ENCODE measurements around the gene WDR11. TPM values are rescaled to one million over a fixed set of nuclear protein-coding genes. Genes with fewer than 3 reads are reported as not detected.

The WDR11 gene
- total RNA-seq (10 to 100 TPM; 48.1 to 54.4 TPM), polyA plus RNA-seq (10 to 100 TPM; 13.3 to 15.5 (median 14.8) TPM), total RNA-seq (47.9 to 103 (median 83.0) reads per million in 6 experiments)

GRCh38 chr10:120850911-120851865 lies at the start of gene WDR11:
TSS of gene WDR11 (plus strand) at chr10:120851362. CDS start at chr10:120851421, 59 bp downstream.
- H3K36me3 Mint-ChIP-seq, result peaks cover 5 to 31% (median 18%) of the 10 kb centered on the region in 3 donors
- POLR2A ChIA-PET, result interaction anchor here (0.8 to 1.5 kb wide), 2 partner anchors 10 to 1077 kb away, joined by 3 to 5 read pairs; partner anchors contain the start of gene ATE1
- peaks cover 0 to 3% (median 0%) of the 10 kb centered on the region in 9 donors for H3K9me3 Mint-ChIP-seq
- H3K27ac Mint-ChIP-seq, result peak within 1 kb of the TSS; percentile 89 to 98 (median 97)
- H3K27me3 Mint-ChIP-seq, result no peaks in the 10 kb centered on the region
- peak; percentile 87 to 91 for ATAC-seq
- peak; percentile 33 to 70 (median 56) for DNase-seq
- H3K4me1 Mint-ChIP-seq, result peaks cover 25 to 57% (median 46%) of the 10 kb centered on the region in 4 donors
- peak within 1 kb of the TSS; percentile 91 to 99 (median 96) for H3K4me3 Mint-ChIP-seq

DNA sequence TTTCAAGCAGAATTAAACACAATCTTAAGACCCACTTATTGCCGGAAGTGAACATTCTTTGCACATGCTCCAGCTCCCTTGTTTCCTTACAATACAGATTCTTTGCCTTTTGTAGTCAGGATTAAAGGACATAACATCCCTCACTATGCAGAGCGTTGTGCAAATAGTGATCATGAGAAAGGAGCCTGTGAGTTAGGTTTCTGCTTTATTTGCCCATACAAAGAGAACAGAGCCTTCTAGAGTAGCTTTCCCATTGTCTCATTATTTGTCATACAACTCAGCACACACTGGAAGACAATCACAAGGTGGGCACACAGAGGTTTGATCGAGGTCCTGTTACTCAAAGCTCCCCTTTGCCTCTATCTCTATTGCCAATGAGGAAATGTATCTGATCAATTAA lies 48.2 kb upstream of the WDR11 start:
- ATAC-seq, result no peak
- H3K27me3 Mint-ChIP-seq, result peaks cover 0 to 5% (median 2%) of the 10 kb centered on the region in 5 donors
- no peak overlapping the region for H3K27ac Mint-ChIP-seq
- DNase-seq, result no peak
- no peaks in the 10 kb centered on the region for H3K36me3 Mint-ChIP-seq
- H3K4me1 Mint-ChIP-seq, result no peaks in the 10 kb centered on the region
- POLR2A ChIA-PET, result no interaction called here
- no peaks in the 10 kb centered on the region for H3K9me3 Mint-ChIP-seq
- no peak overlapping the region for H3K4me3 Mint-ChIP-seq

- H3K36me3 Mint-ChIP-seq, result no peaks in the 10 kb centered on the region
- H3K4me3 Mint-ChIP-seq, result no peak overlapping the region
- POLR2A ChIA-PET, result no interaction called here
These were observed 47.2 kb upstream of the WDR11 start for GRCh38 chr10:120803972-120804371.

GRCh38 chr10:120805014-120805812 lies 45.9 kb upstream of the WDR11 start:
- H3K27ac Mint-ChIP-seq, result no peak overlapping the region
- H3K36me3 Mint-ChIP-seq, result no peaks in the 10 kb centered on the region
- H3K4me1 Mint-ChIP-seq, result no peaks in the 10 kb centered on the region
- POLR2A ChIA-PET, result no interaction called here
- H3K27me3 Mint-ChIP-seq, result peaks cover 1 to 8% (median 3%) of the 10 kb centered on the region in 5 donors
- ATAC-seq (no peak), DNase-seq (no peak)
- no peak overlapping the region for H3K4me3 Mint-ChIP-seq
- no peaks in the 10 kb centered on the region for H3K9me3 Mint-ChIP-seq

More at GRCh38 chr10:120803972-120804371, 47.2 kb upstream of the WDR11 start:
- H3K27me3 Mint-ChIP-seq, result peaks cover 0 to 5% (median 2%) of the 10 kb centered on the region in 5 donors
- no peaks in the 10 kb centered on the region for H3K9me3 Mint-ChIP-seq
- no peak overlapping the region for H3K27ac Mint-ChIP-seq
- H3K4me1 Mint-ChIP-seq, result no peaks in the 10 kb centered on the region
- DNase-seq, result no peak
- ATAC-seq, result no peak

- H3K4me1 Mint-ChIP-seq, result no peaks in the 10 kb centered on the region
- no peaks in the 10 kb centered on the region for H3K36me3 Mint-ChIP-seq
- ATAC-seq (no peak), DNase-seq (no peak)
- H3K4me3 Mint-ChIP-seq, result no peak overlapping the region
- POLR2A ChIA-PET, result no interaction called here
- no peak overlapping the region for H3K27ac Mint-ChIP-seq
- peaks cover 1 to 13% (median 10%) of the 10 kb centered on the region in 5 donors for H3K27me3 Mint-ChIP-seq
- no peaks in the 10 kb centered on the region for H3K9me3 Mint-ChIP-seq
These were observed 45.1 kb upstream of the WDR11 start for GRCh38 chr10:120806081-120806480.

DNA sequence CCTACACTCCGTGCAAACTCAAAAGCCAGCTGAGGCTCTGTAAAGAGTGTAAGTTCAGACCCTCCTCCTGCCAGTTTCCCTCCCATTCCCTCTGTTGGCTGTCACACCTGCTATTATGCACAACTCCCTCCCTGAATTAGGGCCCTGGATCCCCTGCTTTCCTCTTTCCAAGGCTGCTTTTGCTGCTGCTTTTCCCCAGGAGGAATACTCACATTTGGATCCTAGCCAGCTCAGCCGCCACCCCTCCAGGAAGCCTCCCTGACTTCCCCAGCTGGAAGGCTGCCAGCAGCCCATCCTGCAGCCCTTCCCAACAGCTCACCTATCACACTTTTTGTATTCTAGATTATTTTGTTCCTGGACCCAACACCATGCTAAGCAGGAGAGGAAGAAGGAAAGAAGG lies 40.9 kb upstream of the WDR11 start:
- no peaks in the 10 kb centered on the region for H3K4me1 Mint-ChIP-seq
- no peak overlapping the region for H3K27ac Mint-ChIP-seq
- POLR2A ChIA-PET, result no interaction called here
- DNase-seq (no peak), ATAC-seq (no peak)
- no peak overlapping the region for H3K4me3 Mint-ChIP-seq
- H3K36me3 Mint-ChIP-seq, result no peaks in the 10 kb centered on the region
- peaks cover 0 to 7% (median 0%) of the 10 kb centered on the region in 9 donors for H3K9me3 Mint-ChIP-seq
- H3K27me3 Mint-ChIP-seq, result peaks cover 1 to 16% (median 8%) of the 10 kb centered on the region in 5 donors

GRCh38 chr10:120813085-120813484 lies 38.1 kb upstream of the WDR11 start:
- ATAC-seq (no peak), DNase-seq (no peak)
- H3K36me3 Mint-ChIP-seq, result no peaks in the 10 kb centered on the region
- POLR2A ChIA-PET, result no interaction called here
- peaks cover 0 to 7% (median 0%) of the 10 kb centered on the region in 9 donors for H3K9me3 Mint-ChIP-seq
- H3K27me3 Mint-ChIP-seq, result peaks cover 3 to 27% (median 8%) of the 10 kb centered on the region in 5 donors
- no peaks in the 10 kb centered on the region for H3K4me1 Mint-ChIP-seq
- no peak overlapping the region for H3K4me3 Mint-ChIP-seq
- no peak overlapping the region for H3K27ac Mint-ChIP-seq

GRCh38 chr10:120818301-120818700 lies 32.9 kb upstream of the WDR11 start:
- peaks cover 9 to 34% (median 11%) of the 10 kb centered on the region in 5 donors for H3K27me3 Mint-ChIP-seq
- H3K4me3 Mint-ChIP-seq, result no peak overlapping the region
- no peak overlapping the region for H3K27ac Mint-ChIP-seq
- no peak for DNase-seq
- no peak for ATAC-seq
- no peaks in the 10 kb centered on the region for H3K4me1 Mint-ChIP-seq
- H3K9me3 Mint-ChIP-seq, result peaks cover 0 to 7% (median 0%) of the 10 kb centered on the region in 9 donors
- POLR2A ChIA-PET, result no interaction called here
- H3K36me3 Mint-ChIP-seq, result peaks cover 0 to 2% (median 0%) of the 10 kb centered on the region in 3 donors

DNA sequence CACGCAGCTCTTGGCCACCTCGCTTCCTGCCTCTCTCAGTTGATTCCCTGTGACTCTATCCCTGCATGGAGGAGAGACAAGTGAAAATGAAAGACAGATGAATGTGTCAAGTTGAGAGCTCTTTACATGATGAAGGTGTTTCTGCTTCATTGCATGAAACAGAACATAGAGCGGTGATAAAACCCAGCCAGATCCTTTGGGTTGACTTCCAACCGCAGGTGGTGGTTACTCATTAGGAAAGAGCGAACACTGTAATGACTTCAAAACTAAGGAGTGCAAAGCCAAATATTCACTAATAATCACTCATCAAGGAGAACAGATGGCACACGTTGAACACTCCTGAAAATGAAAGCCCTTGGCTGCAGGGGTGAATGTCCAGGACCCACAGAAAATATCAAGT lies 31.8 kb upstream of the WDR11 start:
- H3K27me3 Mint-ChIP-seq, result peaks cover 10 to 40% (median 13%) of the 10 kb centered on the region in 5 donors
- ATAC-seq, result no peak
- peaks cover 0 to 7% (median 0%) of the 10 kb centered on the region in 9 donors for H3K9me3 Mint-ChIP-seq
- no peak overlapping the region for H3K4me3 Mint-ChIP-seq
- POLR2A ChIA-PET, result no interaction called here
- no peak for DNase-seq
- peaks cover 0 to 2% (median 0%) of the 10 kb centered on the region in 3 donors for H3K36me3 Mint-ChIP-seq
- no peak overlapping the region for H3K27ac Mint-ChIP-seq
- H3K4me1 Mint-ChIP-seq, result no peaks in the 10 kb centered on the region

- no peak for ATAC-seq
- no peak for DNase-seq
- Mint-ChIP-seq H3K9me3 (no peaks in the 10 kb centered on the region), H3K4me3 (peak overlapping the region in 1 of 10 donors; percentile 11), H3K4me1 (peaks cover 0 to 17% (median 0%) of the 10 kb centered on the region in 4 donors), H3K36me3 (peaks cover 0 to 2% (median 0%) of the 10 kb centered on the region in 3 donors), H3K27ac (no peak overlapping the region), H3K27me3 (peaks cover 7 to 36% (median 15%) of the 10 kb centered on the region in 5 donors)
- POLR2A ChIA-PET, result no interaction called here
These were observed 27.9 kb upstream of the WDR11 start for GRCh38 chr10:120823266-120823665.

DNA sequence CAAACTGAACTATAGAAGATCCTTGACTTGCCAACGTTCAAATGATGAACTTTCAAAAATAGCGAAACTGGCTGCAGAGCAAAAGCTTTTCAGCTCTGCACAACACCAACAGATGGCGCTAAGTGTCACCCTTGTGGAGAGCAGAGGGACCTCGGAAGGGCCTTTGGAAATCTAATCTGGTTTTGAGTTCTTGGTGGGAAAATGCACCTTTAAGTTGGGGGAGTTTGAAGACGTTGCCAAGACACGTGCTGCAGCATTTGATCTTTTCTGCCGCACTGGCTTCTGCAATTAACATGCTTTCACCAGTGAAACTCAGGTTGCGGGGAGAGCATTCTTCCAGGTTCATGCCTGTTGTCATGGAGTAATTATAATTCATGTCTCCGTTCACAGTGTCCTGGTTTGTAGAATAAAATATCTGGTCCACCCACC lies 26.3 kb upstream of the WDR11 start:
- H3K9me3 Mint-ChIP-seq, result no peaks in the 10 kb centered on the region
- DNase-seq (no peak), ATAC-seq (no peak)
- H3K4me3 Mint-ChIP-seq, result no peak overlapping the region
- no peak overlapping the region for H3K27ac Mint-ChIP-seq
- H3K27me3 Mint-ChIP-seq, result peaks cover 3 to 30% (median 12%) of the 10 kb centered on the region in 5 donors
- POLR2A ChIA-PET, result no interaction called here
- peaks cover 0 to 2% (median 0%) of the 10 kb centered on the region in 3 donors for H3K36me3 Mint-ChIP-seq
- peaks cover 0 to 20% (median 0%) of the 10 kb centered on the region in 4 donors for H3K4me1 Mint-ChIP-seq

DNA sequence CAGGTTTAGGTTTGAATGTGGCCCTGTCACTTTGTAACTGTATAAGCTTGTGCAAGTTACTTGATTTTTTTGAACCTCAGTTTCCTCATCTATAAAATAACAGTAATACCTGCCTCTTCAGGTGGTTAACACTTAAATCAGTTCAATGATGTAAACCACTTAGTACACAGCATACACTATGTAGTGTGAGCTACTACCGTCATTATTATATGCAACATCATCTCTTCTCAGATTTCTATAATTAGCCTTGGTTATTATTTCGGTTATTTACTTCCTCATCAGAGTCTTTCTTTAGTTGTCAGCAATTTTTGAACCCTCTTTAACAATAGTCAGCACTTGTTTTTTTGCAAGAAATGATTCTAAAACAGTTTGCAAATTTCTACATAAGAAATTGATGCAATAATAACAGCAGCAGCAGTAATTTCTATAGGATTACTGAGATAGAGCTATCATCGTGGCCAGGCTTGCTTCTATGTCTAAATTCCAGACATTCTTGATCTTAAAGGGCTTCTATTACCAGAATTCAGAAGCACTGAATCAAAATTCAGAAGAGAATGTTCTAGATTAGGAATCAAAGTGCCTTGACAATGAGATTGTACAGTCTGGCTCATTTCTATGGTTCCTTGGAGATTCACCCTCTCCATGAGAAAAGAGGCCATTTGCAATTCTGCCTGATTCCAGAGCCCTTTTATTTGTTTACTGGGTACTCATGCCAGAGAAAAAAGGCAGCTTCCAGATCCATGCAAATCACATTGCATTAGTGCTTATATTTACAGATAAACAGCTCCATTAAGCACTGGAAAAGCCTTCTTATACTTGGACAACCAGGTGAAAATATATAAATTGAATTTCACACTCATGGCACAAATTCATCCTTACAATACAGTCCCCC lies 25.0 kb upstream of the WDR11 start:
- no peak for DNase-seq
- Mint-ChIP-seq H3K4me3 (no peak overlapping the region), H3K9me3 (no peaks in the 10 kb centered on the region), H3K36me3 (peaks cover 0 to 2% (median 0%) of the 10 kb centered on the region in 3 donors), H3K27ac (no peak overlapping the region), H3K4me1 (peaks cover 0 to 20% (median 0%) of the 10 kb centered on the region in 4 donors), H3K27me3 (peaks cover 2 to 31% (median 14%) of the 10 kb centered on the region in 5 donors)
- POLR2A ChIA-PET, result no interaction called here
- ATAC-seq, result no peak
